BE2C (cell line): ENCODE measurements around the gene NINJ2.

Source experiments
- DNase-seq: peaks from one replicate; pipeline ENCODE4 v3.0.0-alpha.2; 2020
- H3K27me3 ChIP-seq: fragments of 250-450 bp; sonication (Bioruptor Pico); 2 replicates; pipeline ENCODE4 v1.5.1; 2020; ENCODE audit warnings: mild to moderate bottlenecking
- H3K36me3 ChIP-seq: fragments of 250-450 bp; sonication (Bioruptor Pico); 2 replicates; pipeline ENCODE4 v1.5.1; 2020; ENCODE audit warnings: mild to moderate bottlenecking
- H3K4me1 ChIP-seq: fragments of 250-450 bp; sonication (Bioruptor Pico); 2 replicates; pipeline ENCODE4 v1.5.1; 2020
- H3K4me3 ChIP-seq: 2 replicates; pipeline ENCODE4 v1.5.1; 2011; ENCODE audit warnings: low read depth, low read length
- H3K9me3 ChIP-seq: fragments of 250-450 bp; sonication (Bioruptor Pico); 2 replicates; pipeline ENCODE4 v1.5.1; 2020
- CTCF ChIP-seq: IDR thresholded peaks from 2 replicates; pipeline ENCODE4 v1.5.1; 2012; ENCODE audit warnings: mild to moderate bottlenecking, low read depth, low read length

The NINJ2 gene

GRCh38 chr12:674272-674781 is 11.1 kb upstream of the NINJ2 start:
- no peak for DNase-seq
- Histone ChIP-seq H3K4me1 (no peaks in the 10 kb centered on the region), H3K27me3 (no peaks in the 10 kb centered on the region), H3K36me3 (no peaks in the 10 kb centered on the region), H3K9me3 (no peaks in the 10 kb centered on the region; the same call in 1 of the 2 replicates), H3K4me3 (no peak overlapping the region)
- no peak for TF ChIP-seq CTCF

- DNase-seq = no peak
- no peaks in the 10 kb centered on the region for H3K36me3 ChIP-seq
- no peaks in the 10 kb centered on the region for H3K4me1 ChIP-seq
- no peak for TF ChIP-seq CTCF
- H3K4me3 ChIP-seq = no peak overlapping the region
- H3K27me3 ChIP-seq = no peaks in the 10 kb centered on the region
- no peaks in the 10 kb centered on the region; the same call in 1 of the 2 replicates for H3K9me3 ChIP-seq
These were observed 10.6 kb upstream of the NINJ2 start for GRCh38 chr12:673849-674248.

- no peaks in the 10 kb centered on the region for H3K27me3 ChIP-seq
- no peaks in the 10 kb centered on the region for H3K4me1 ChIP-seq
- H3K36me3 ChIP-seq = no peaks in the 10 kb centered on the region
- no peak for TF ChIP-seq CTCF
- no peaks in the 10 kb centered on the region for H3K9me3 ChIP-seq
- DNase-seq = no peak
- H3K4me3 ChIP-seq = no peak overlapping the region
These were observed 6.3 kb upstream of the NINJ2 start for GRCh38 chr12:669576-669945.

GRCh38 chr12:668090-668481 is 4.8 kb upstream of the NINJ2 start:
- no peak for DNase-seq
- peaks cover 4% of the 10 kb centered on the region for H3K4me1 ChIP-seq
- no peaks in the 10 kb centered on the region for H3K36me3 ChIP-seq
- no peak for TF ChIP-seq CTCF
- H3K9me3 ChIP-seq = no peaks in the 10 kb centered on the region
- H3K27me3 ChIP-seq = no peaks in the 10 kb centered on the region
- no peak overlapping the region for H3K4me3 ChIP-seq

GRCh38 chr12:666766-667308 is 3.6 kb upstream of the NINJ2 start:
- Histone ChIP-seq H3K27me3 (no peaks in the 10 kb centered on the region), H3K9me3 (no peaks in the 10 kb centered on the region), H3K4me3 (no peak overlapping the region), H3K36me3 (no peaks in the 10 kb centered on the region), H3K4me1 (peaks cover 6% of the 10 kb centered on the region)
- TF ChIP-seq CTCF = no peak
- no peak for DNase-seq

- Histone ChIP-seq H3K9me3 (no peaks in the 10 kb centered on the region), H3K36me3 (no peaks in the 10 kb centered on the region), H3K4me3 (no peak overlapping the region), H3K4me1 (peaks cover 6% of the 10 kb centered on the region), H3K27me3 (no peaks in the 10 kb centered on the region)
- DNase-seq = no peak
- no peak for TF ChIP-seq CTCF
These were observed 2.8 kb upstream of the NINJ2 start for GRCh38 chr12:666066-666465.
